Measurements from ENCODE around the gene DIPK1C.
A peak's percentile ranks its signal among the peaks of the same experiment; 100 is the strongest.

Gene DIPK1C

GRCh38 chr18:74482697-74483096, 25.6 kb upstream of the DIPK1C start:
- DNase-seq (ENCODE audit: low spot score), result no peak

DNA sequence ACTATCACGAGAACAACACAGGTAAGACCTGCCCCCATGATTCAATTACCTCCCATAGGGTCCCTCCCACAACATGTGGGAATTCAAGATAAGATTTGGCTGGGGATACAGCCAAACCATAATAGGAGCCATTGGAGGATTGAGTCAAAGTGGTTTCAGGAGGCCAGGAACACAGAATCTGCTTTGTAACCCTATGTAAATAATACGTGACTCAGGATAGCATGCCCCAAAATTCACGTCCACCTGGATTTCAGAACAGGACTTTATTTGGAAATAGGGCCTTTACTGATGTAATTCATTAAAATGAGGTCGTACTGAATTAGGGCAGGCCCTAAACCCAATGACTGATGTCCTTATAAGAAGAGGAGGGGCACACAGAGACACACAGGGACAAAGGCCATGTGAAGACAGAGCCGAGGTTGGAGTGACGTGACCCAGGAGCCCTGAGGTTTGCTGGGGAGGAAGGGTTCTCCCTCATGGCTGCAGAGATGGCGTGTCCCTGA, 23.1 kb upstream of the DIPK1C start:
- no peak for DNase-seq (ENCODE audit: low spot score)

GRCh38 chr18:74479486-74480148, 22.5 kb upstream of the DIPK1C start:
- no peak for DNase-seq (ENCODE audit: low spot score)

DNA sequence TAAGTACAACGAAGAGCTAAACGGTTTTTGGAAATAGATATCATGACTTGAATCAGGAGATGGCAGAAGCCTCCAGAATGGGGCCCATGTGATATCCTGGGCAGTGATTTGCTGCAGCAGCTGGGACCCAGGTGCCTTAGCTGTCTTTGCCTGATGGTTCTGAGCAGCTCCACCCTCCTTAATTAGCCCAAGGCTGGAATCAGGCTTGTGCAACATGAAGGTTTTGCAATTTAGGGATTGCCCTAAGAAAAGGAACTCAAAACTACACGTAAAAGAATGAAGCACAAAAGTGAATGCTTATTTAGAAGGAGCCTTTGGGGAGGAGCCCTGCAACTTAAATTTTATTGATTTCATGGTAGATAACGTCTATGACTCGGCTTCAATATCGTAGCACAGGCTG, 21.8 kb upstream of the DIPK1C start:
- no peak for DNase-seq (ENCODE audit: low spot score)

GRCh38 chr18:74478316-74478715, 21.2 kb upstream of the DIPK1C start:
- no peak for DNase-seq (ENCODE audit: low spot score)

DNA sequence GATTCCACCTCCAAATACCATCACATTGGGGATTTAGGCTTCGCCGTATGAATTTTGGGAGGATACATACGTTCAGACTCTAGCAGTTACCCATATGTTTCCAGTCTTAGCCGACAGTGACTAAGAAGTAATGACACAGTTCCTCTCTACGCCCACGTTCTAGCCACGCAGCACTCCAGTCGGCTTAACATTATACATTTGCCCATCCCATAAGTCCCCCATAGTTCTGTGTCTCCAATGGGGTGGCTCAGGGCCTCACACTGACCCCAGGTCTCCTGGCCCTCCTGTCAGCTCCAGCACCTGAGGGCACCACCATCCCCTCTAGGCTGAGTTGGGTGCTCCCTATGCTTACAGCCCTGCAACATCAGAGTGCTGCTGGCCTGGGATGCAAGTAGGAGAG, 20.7 kb upstream of the DIPK1C start:
- DNase-seq (ENCODE audit: low spot score), result no peak

GRCh38 chr18:74476140-74476539, 19.0 kb upstream of the DIPK1C start:
- DNase-seq (ENCODE audit: low spot score), result peak; percentile 12

DNA sequence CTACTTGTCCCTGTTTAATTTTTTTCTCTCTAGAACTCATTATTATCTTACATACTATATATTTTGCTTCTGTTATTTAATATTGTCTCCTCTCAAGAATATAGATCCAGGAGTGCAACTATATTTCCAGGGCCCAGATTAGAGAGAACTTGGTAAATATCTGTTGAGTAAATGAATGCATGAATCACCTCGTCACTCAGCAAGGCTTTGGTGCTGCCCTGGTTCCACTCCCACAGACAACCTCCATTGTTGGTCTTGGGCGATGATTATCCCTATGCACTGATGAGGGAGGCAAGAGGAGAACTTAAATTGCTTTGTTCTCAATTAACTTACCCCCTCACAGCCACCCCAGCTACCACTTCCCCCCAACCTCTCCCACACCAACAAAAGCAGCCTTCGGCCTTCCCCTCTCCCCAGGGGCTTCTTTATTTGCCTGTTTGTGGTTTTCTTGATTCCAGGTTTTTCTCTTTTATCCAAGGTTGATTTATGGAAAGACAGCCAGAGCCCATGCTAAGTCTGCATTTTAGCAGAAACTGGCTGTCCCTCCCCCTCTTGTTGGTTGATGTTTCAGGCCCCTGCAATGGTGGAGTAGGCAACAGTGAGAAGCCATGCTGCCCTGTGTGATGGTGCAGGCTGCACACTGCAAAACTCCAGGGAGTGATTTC, 17.0 kb upstream of the DIPK1C start:
- DNase-seq (ENCODE audit: low spot score), result no peak

DNA sequence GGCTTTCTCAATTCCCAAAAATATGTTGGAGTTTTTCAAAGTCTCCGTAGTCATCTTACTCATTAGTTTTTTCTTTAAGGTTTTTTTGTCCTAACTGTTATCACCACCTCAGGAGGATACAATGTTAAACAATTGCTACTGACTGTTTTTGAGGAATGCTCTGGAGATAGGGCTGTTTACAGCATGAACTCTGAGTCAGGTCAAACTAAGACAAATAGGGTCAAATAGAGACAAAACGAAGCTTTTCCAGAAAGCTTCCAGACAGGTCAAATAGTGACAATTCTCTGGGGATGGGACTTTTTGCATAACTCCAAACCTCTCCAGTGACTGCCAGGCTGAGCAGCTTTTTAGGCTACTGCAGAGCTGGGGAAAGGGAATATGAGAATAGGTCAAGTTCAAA, 15.2 kb upstream of the DIPK1C start:
- no peak for DNase-seq (ENCODE audit: low spot score)

- DNase-seq (ENCODE audit: low spot score), result no peak
These were observed 11.5 kb upstream of the DIPK1C start for GRCh38 chr18:74468547-74469061.

DNA sequence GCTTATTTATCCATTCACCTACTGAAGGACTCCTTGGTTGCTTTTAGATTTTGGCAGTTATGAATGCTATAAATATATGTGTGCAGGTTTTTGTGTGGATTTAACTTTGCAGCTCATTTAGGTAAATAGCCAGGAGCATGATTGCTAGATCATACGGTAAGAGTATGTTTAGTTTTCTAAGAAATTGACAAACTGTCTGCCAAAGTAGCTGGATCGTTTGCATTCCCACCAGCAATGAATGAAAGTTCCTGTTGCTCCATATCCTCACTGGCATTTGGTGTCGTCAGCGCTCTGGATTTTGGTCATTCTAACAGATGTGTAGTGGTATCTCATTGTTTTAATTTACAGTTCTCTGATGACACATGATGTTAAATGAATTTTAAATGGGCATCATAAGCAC, 8.7 kb upstream of the DIPK1C start:
- DNase-seq (ENCODE audit: low spot score), result no peak

DNA sequence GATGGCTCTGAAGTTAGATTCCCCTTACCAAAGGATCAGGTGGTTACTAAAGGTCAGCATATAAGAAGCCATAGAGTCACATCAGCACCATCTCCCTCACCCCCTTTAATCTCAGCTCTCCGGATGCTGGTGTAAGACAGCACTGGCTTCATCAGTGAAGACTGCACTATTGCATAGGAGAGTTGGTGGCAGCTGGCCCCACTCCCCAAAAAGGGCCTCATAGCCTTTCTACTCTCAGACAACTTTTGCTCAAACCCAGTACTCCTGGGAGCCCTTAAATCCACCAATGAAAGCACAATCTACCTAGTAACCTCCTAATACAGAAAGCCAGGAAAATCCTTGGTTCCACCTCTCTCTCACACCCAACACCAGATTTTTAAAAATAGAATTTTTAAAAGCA, 6.9 kb upstream of the DIPK1C start:
- DNase-seq (ENCODE audit: low spot score), result no peak

DNA sequence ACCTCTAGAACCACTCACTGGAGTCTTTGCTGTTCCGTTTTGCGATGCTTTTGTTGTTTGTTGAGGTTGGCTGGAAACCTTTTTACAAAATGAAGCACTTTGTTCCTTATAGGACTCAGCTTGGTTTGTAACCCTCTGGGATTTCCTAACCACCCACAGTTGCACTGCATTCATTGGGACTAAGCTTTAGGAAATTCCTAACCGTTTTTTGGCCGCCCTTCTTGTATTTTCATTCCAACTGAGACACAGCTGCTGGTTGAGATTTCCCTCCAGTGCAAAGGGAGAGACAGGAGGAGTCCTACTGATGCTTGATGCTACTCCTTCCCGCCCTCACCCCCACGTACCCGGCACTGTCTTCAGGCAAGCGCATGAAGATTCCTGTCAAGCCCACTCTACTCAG, 6.1 kb upstream of the DIPK1C start:
- no peak for DNase-seq (ENCODE audit: low spot score)

DNA sequence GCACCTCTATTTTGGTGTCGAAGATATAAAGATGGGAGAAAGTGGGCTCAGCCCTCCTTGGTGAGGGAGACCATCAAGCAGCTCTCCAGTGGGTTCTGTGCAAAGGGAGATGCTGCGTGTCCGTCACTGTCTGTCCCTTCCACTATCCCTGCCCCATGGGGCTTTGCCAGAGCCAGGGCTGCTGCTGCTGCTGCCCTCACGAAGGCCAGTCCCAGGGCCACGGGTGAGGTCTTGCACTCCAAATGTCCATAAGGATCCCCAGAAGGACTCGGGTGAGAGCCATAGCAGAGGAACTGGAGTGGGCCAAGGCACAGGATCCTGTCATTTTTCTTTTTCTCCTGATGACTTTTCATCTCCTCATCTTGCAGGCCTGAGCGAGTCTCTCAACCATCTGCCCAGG, 3.7 kb upstream of the DIPK1C start:
- no peak for DNase-seq (ENCODE audit: low spot score)

- no peak for DNase-seq (ENCODE audit: low spot score)
These were observed 2.8 kb upstream of the DIPK1C start for GRCh38 chr18:74459889-74460288.

DNA sequence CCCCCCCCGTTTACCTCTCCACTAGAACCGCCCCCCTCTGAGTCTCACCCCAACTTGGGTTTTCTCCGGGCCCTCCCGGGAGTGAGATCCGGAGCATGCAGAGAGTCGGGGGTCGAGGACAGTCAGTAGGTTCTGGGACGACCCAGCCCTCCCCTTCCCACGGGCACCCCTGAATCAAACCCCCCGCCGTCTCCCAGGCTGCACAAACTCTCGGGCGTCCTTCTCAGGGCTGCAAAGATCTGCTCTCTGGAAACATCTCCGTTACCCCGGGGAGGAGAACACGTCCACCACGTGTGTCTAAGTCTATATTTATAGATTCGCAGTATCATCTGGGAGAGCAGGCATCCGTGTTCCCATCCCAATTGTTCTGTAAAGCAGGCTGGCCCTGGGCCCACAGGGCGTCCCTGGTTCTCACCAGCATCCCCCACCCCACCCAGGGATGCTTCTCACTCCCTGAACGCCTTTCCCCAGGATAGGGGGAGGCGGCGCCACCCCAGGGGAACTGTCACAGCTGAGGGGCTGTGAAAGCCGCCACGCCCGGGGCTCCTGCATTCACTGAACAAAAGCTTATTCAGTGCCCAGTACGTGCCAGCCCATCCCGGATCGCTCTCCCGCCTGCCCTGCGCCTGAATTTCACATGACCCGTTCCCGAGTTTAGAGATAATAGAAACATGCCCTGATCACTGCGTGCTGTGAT, 765 bp upstream of the DIPK1C start:
- DNase-seq (ENCODE audit: low spot score), result no peak

- no peak for DNase-seq (ENCODE audit: low spot score)
These were observed 612 bp downstream of the DIPK1C start for GRCh38 chr18:74456349-74457042.

DNA sequence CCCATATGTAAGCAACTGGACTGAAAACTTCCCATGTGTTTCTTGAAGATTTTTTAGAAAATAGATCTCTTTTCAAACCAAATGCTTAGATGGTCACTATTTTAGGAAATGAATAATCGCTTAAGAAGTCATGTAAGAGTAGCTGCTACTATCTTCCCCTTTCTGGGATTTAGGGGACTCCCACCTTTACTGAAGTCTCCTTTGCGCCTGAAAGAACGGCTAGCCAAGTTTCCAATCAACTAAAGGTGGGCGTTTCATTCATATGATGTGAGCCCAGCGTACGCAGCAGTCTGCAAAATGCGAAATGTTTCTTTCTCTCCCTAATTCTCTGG, 1.1 kb downstream of the DIPK1C start:
- no peak for DNase-seq (ENCODE audit: low spot score)

- no peak for DNase-seq (ENCODE audit: low spot score)
These were observed 1.7 kb downstream of the DIPK1C start for GRCh38 chr18:74455386-74455785.

DNA sequence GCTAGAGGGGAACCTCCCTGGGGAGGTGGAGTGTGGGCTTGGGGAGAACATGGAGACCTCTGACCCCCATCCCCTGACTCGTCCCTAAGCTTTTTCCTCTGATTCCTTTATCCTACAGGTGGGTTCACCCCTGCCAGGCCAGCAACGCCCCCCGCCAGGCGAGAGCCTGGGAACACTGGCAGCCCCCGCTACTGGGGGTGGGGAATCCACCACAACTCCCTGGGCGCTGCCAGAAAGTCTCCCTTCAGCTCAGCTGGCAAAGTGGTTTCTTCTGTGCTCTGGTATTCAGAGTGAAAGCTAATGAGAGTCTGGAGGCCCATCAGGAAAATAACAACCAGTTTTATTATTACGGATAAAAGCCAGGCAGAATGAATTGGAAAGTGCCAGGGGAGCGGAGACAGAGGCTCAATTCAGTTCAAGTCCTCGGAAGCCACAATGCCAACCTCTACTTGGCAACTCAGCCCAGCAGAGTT, 2.8 kb downstream of the DIPK1C start:
- no peak for DNase-seq (ENCODE audit: low spot score)

DNA sequence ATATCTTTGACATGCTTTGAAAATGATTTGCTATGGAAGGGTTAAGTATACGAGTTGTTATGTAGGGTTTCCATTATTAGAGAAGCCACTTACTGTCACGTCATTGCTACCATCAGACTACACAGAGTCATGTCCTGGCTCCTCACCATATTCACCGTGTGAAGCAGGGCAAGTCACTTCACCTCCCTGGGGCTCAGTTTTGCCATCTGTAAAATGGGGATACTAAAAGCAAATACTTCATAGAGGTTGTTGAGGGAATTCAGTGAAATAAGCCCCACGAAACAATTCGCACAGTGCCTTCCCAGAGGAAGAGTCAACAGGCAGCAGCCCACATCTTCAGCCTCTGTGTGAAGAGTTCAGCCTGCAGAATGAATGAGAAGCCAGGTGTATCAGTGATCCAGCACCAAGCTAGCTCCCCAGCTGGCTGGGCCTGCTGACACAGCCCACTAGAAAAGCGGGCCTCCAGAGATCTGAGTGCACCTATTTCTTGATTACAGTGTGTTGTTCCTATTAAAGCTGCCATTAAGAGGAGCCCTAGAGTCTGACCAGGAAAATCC, 3.4 kb downstream of the DIPK1C start:
- no peak for DNase-seq (ENCODE audit: low spot score)

GRCh38 chr18:74453016-74453566, 4.0 kb downstream of the DIPK1C start:
- DNase-seq (ENCODE audit: low spot score), result no peak
